Measurements from ENCODE around the gene TMIE.

The TMIE gene

DNA sequence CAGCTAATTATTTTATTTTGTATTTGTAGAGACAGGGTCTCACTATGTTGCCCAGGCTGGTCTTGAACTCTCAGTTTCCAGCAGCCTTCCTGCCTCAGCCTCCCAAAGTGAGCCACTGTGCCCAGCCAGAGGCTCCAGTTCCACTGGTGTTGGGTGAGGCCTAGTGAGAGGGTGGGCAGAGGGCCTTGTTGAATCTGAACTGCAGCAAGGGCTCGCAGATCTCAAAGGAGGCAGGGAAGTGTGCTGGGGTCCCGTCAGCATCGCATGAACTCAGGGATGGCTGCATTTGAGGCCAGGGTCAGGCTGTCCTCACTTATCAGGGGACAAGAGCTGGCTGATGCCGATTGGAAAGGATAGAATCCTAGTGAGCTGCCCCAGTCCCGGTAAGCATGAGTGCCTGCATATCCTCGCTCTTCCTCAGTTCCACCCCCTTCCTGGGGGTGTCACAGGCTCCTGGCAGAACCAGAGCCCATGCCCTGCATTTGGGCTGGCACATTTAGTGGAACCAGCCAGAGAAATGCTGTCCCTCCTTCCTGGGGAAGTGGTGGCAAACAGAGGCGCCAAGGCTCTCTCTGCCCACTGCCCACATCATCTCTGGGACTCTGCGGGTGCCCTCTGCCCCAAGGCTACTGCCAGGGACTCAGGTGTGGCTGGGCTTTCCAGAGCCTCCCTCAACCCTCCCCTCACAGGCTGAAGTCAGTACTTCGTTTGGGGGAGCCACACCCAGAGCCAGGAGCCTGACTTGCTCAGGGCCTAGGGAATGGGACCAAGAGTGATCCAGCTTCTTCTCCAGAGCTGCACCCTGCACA is 31.8 kb upstream of the TMIE start:
- DNase-seq (ENCODE audit: low read depth): no peak

DNA sequence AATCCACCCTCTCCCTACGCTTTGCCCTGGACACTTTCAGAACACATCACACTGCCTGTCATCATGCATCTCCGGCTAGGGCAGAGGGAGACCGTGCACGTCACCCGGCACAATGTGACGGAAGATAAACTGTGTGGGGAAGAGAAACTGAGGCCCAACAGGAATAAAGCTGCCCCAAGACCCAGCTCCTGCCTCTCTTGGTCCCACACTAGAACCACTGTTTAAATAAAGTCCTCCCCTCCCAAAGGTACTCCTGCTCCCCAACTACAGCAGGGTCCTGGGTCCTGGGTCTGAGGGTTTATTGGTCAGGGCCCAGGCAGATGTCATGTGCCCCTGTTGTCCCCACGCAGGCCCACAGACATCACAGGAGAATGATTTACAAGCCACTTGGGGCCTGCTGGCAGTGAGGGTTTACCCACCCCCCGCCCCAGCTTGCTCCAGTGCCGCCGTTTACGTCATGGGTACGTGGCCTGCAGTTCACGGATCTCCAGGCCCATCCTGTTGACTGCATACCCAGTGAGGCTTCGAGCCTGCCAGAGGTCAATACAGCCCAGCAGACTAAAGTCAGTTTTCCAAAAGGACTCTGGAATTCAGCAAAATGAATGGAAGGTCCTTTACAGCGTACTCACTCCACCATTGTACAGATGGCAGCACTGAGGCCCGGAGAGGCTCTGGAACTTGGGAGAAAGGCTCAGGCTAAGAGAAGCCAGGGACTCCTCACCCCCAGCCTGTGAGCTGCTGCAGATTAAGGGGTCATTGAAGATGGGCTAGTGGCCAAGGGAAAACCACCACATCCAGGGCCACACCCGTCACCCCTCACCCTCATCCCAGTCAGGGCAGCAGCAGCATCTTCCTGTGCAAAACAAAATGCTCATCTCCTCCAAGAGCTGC is 30.9 kb upstream of the TMIE start:
- DNase-seq (ENCODE audit: low read depth): no peak

DNA sequence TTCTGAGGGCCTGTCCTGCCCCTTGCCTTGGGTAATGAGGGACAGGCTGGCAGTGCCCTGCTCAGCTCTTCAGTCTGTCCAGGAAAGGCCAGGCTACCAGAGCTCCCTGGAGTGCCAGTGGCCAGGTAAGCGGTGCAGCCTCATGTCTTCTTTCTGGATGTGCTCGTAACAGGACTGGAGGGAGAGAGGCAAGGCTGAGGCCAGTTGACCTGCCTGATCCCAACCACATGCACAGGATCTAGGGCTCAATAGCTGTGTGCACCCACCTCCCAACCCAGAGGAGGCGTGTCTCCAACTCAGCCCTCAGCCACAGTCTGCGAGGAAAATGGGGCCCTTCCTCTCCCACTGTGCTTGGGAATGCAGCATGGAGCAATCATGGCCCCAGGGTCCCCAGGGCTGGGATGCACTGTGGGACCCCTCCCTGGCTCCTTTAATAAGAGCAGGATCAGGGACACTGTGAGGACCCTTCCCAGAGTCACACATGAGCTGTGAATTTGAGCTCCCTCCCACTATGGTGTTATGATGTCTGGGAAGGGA is 30.2 kb upstream of the TMIE start:
- DNase-seq (ENCODE audit: low read depth): no peak

DNA sequence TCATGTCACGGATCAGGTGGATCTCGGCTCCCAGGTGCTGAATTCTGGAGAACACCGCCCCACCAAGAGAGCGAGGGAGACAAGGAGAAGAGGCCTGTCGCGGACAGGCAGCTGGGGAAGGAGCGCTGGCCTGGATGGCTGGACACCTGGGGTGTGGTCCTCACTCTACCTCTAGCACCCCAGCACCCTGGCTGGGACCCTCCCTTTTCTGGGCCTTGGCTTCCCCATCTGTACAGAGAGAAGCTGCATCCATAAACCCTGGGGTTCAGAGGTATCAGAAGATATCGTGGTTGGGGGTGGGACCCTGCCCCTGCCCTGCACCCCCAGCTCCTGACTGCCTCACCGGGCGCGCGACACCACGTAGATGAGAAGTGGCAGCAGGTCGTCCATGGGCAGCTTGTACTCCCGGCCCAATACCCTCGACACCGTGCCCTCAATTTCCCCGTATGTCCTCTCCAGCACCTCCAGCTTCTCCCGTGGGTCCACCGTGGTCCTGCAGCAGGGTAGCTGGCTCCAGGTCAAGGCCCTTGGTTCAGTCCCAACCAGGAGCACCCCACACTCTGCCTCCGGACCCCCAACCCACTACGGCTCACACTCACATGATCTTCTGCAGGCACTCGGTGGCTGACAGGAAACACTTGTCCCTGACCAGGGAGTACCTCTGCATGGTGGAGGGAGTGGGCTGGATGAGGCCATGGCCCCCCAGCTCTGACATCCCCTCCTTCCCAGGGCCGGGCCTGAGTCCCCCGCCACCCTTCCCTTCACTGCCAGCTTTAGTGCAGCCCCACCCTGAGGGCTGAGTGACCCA is 29.4 kb upstream of the TMIE start:
- DNase-seq (ENCODE audit: low read depth): no peak

DNA sequence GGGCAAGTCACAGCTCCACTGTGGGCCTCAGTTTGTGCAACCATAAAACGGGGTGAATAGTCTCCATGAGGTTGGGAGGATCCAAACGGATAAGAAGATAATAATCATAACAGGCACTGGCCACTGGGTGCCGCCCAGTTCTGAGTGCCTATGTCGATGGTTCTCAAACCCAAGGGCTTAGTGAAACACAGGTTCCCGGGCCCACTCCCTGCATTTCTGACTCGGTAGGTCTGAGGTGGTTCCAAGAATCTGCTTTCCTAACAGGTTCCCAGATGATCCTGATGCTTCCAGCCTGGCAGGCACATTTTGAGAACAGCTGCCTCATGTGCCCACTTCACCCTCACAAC is 28.9 kb upstream of the TMIE start:
- DNase-seq (ENCODE audit: low read depth): no peak

DNA sequence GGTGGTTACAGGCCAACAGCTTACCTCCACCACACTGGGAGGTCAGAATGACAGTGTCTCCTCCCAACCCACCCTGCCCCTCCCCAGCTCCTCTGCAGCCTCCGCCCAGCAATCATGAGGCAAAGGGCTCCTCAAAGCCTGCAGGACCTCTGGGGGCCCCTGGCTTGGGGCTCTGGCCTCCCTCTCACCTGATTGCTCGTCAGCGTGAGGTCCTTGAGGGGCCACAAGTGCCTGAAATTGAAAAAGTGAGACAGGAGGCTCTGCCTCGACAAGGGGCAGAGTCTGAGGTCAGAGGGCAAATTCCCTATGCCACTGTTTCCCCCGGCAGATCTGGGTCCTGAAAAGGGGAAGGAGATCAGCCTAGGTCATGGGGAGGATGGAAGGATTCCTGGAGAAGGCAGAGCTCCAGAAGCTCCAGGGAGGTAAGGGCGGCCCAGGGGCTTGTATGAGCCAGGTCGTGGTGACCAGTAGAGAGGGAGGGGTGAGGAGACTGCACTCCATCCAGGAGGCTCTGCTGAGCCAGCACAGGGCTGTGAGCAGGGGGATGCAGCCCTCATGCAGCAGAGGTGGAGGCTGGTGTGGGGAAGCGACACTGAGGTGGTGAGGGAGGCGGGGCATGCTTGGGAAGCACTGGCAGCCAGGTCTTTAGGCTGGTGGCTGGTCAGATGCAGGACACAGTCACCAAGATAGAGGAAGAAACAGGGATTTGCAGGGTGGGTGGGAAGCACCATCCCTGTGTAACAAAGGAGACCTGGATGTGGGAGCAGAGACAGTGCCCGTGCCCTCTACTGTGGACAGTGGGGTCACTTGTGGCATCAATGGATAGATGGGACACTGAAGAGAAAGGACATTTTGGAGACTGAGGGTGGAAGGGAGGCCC is 27.8 kb upstream of the TMIE start:
- no peak for DNase-seq (ENCODE audit: low read depth)

DNA sequence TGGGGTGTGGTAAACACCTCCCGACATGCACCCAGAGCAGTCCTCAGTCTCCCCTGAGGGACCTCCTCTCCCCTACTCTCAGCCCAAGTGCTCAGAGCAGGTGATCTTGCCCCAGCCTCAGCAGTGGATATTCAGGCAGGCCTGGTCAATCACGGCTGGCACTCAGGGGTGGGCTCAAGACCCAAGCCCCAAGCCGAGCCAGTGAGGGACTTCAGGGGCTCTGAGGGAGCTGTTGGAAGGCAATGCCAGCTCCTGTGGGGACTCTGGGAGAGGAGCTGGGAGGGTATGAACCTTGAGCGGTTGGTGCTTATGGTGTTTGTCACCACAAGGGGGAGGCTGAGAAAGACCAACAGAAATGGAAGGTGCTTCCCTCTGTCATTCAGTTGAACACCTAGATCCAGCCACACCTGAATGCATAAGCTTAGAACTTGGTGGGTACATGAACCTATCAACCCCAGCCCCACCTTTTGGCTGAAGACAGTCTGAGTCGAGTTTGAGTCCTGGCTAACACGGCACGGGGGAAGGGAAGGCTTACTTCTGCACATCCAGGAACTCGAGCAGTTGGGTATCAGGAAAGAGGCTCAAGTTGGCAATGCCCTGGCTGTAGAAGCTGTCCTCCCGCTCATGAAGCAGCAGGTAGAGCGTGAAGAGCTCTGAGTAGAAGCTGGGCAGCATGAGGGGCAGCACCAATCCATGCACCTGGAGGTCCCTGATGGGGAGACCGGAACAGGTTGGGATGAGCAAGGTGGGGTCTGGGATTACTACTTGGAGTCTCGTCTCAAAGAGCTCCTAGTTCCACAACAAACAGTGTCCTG is 27.0 kb upstream of the TMIE start:
- no peak for DNase-seq (ENCODE audit: low read depth)

DNA sequence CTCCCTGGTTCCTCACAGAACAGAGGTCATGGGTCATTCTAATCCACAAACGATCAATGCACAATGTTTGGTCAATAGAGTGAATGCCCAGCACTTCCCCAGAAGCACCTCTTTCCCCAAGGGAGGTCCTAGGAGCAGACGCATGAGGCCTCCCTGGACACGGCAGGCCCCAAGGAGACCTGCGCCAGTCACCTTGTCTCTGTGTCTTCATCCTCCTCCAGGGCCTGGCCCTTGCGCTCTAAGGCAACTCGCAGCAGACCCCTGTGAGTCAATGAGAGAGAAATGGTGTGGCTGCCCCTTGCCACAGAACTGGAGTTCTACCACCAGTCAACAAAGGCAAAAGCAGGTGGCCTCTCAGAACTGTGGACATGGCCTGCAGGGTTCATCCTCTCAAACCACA is 25.8 kb upstream of the TMIE start:
- no peak for DNase-seq (ENCODE audit: low read depth)

DNA sequence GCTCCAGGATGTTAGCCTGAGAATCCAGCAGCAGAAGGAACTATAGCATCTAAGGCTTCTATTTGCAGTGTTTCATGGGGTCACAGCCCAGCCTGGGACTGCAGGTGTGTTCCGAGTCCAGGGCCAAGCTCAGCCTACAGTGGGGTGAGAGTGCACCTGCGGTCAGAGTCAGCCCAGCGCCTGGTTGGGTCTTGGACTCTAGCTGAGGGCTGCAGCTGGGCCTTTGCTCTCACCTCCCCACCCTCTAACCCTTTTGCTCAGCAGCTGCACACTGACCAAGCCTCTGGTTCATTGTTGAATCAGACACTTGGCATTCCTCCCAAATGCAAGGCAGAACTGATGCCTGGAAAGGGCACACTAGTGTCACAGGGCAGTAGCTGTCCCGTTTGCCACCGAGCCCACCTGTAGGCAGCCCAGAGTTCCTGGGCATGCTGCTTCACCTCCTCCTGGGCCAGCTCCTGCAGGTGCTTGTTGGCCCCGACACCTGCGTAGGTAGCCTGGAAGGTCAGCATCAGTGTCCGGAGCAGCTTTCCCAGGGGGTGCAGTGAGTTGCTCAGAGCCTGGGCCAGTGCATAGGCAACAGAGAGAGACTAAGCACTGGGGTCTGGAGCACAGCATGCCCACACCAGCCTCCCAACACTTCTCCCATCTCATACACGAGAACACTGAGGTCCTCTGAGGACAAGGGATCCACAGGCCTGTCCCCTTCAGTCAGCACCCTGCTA is 25.2 kb upstream of the TMIE start:
- DNase-seq (ENCODE audit: low read depth): no peak

DNA sequence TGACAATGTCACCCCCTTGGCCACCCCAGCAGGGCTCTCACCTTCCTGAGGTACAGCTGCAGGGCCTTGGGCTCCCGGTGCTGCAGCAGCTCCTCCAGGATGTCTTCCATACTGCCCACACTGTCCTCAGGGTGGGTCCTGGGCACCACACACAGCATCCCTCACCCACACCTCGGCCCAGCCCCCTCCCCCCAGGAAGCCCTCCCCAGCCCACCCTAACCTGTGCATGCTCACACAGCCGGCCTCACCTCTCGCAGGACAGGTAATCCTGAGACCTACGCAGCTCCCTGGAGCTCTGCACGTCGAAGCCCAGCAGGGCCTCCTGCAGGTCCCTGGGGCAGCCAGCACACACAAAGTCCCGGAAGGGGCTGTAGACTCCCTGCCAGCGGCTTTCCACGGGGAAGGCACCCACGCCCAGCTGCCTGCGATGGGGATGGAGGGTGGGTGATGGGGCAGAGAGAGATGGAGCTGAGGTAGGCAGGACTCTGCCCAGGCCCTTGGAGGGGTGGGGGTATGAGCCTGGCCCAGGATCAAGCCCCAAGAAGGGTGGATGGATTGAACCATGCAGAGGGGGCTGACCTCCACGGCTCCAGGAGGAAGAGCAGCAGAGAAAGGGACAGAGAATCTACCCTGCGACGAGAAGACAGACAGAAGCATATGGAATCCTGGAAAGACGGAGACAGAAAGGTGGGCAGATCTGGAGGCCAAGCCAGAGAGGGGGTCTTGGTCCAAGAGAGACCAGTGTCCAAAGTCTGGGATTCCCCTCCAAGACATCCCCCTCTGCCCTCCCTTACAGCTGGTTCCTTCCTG is 24.4 kb upstream of the TMIE start:
- no peak for DNase-seq (ENCODE audit: low read depth)

DNA sequence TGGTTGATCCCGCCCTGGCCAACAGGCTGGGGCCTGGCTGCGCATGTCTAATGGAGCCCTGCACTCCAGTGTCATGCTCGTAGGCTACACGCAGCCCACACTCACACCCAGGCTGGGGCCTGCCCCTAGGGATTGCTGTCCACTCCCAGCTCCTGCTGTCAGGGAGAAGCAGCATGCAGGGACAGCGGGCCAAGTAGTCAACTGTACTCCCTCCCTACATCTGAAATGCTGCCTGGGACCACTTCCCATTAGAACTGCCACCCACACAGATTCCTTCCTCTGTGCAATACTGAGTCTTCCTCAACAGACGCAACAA is 23.8 kb upstream of the TMIE start:
- DNase-seq (ENCODE audit: low read depth): no peak

DNA sequence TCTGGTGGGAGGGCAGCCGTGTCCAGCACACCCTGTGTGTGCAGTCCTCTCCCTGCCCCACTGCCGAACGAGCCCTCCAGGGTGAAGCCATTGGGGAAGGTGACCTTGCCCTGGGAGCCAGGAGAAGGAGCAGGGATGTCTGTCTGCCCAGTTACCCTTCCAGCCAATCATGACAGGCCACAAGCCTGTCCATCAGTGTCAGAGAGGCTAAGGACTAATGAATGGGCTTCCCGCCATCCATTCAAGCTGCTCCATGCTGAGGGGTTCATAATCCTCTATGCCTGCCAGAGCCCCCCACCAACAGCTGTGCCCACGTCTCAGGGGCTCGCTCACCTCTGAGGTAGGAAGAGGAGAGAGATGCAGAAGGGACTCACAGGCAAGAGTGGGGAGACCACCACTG is 22.9 kb upstream of the TMIE start:
- no peak for DNase-seq (ENCODE audit: low read depth)

DNA sequence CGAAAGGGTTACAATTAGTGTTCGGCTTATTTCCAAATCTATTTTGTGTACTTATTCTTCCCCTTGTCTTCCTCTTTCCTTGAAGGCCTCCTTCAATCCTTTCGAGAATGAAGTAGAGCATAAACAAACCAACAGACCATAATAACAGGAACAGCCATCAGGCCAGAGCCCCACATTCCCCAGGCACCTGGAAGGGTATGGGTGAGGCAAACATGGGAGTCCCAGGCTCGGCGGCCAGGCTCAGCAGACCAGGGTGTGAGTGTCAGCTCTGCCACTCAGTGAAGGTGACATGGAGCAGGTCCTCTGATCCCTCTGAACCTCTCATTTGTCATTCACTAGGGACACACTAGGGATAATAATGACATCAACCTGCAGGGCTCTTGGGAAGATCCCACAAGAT is 21.5 kb upstream of the TMIE start:
- DNase-seq (ENCODE audit: low read depth): no peak

DNA sequence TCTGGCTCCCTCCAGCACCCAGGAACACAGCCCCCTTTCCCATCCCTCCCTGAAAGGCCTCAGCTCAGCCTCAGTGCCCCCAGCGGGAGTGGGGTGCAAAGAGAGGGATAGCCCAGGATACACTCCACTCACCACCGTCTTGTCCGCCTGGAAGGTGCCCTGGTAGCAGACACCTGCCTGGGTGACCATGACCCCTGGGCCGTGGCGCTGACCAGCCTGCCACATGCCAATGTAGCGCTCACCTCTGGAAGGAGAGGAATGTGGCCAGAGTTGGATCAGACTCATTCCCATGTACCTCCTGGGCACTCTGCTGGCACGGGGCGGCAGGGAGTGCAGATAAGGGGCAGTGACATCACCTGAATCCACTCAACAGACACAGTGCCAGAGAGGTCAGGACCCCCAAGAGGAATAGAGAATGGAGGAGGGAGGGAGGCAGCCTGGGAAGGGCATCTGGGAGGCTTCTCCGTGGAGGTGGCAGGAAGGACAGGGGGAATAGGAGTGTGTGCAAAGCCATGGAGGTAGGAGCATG is 20.8 kb upstream of the TMIE start:
- DNase-seq (ENCODE audit: low read depth): no peak

DNA sequence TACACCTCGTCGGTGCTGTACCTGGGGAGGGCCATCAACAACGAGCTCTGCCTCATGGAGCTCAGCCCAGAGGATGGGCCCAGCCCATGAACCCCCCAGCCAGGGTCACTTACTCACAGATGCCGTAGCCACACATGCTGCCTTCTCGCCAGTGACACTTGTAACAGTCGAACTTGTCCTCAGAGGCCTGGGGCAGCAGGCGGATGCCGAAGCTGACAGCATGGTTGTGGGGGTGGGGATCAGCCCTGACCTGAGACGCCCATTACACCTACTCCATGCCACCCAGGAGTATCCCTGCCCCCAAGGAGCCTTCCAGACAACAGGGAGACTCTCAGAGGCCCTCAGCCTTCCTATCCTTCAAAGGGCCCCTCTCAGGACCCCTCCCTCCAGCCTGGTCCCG is 19.8 kb upstream of the TMIE start:
- no peak for DNase-seq (ENCODE audit: low read depth)

DNA sequence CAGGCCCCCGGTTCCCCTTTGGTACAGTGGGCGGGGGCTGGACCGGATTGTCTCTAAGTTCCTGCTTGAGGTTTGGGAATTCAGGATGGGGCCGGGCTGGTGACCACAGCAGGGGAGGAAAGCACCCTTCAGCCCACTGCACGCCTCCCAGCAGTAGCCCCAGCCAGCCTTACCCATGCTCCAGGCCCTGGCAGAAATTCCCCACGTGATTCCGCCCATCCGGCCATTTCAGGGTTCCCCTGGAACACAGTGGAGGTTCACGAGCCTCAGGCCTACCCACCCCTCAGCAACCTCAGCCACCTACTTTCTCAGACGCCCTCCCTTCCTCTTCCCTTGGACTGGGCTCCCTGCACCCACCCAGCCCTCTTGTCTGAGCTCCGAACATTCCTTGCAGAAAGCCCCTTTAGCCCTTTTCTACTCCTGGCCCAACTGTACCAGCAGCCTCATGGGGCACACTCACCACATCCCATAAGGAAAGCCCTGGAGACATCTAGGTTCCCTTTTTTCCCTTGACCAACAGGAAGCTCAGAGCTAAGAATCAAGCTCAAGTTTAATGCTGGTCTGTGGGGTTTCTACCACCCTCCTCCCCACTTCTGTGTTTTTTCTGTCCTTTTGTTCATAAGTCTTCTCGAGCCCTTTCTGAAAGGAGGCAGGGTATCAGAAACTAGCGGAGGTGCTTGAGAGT is 19.2 kb upstream of the TMIE start:
- DNase-seq (ENCODE audit: low read depth): no peak

DNA sequence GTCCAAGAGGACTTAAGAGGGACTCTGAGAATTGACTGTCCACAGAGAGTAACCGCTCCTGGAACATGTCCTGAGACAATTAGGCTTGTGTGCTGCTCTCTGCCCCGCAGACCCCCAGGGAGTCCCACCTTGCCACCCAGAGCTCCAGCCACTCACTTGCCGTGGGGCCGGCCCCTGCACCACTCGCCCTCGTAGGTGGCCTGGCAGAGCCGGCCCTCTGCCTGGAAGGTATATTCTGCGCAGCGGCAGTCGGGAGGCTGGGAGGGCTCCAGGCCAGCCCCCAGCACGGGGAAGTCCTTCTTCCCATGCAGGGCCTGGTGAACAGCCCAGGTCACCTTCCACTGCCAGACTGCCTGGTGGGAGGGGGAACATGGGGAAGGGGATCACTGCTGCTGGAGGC is 18.2 kb upstream of the TMIE start:
- DNase-seq (ENCODE audit: low read depth): no peak

DNA sequence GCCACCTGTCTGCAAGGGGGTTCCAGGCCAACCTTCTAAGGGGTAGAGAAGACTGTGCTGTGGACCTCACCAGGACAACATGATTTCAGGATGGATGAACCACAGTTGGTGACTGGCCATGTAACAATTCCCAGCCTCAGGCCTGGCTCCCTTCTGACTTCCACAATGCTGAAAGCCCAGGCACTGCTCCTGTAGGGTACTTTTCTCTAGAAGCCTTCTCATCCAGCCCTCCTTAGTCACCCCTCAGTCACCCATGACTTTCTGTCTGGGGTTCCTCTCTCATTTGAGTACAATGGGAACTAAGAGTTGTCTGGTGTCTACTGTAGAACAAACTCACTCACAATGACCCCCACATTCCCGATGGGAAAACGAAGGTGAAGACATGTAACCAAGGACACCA is 16.3 kb upstream of the TMIE start:
- DNase-seq (ENCODE audit: low read depth): no peak
